K562 (cell line): ENCODE measurements around the gene EML2. TPM values are rescaled to one million over a fixed set of nuclear protein-coding genes. Genes with fewer than 3 reads are reported as not detected.

Source experiments
- CREB3L1 ChIP-seq: fragments of 450-650 bp; IDR thresholded peaks from 2 replicates; pipeline ENCODE4 v1.6.1; 2014; ENCODE audit warnings: low read depth, mild to moderate bottlenecking, moderate library complexity, borderline replicate concordance
- CTCF ChIP-seq, 3 experiments: IDR thresholded peaks in 2 of 3; conservative IDR thresholded peaks in 1 of 3; 2 replicates each; pipeline ENCODE4 v1.5.1; 2011 to 2012; ENCODE audit warnings: low read length in 3 of 3, mild to moderate bottlenecking in 3 of 3, control low read depth in 2 of 3, improper control_type of control experiment in 1 of 3, inconsistent platforms in 1 of 3, low read depth in 1 of 3, mixed read lengths in 1 of 3, moderate library complexity in 1 of 3; ENCODE audit not compliant: insufficient read depth in 2 of 3
- FUS ChIP-seq: fragments of 200-400 bp; formaldehyde crosslinking; optimal IDR thresholded peaks from 2 replicates; pipeline ENCODE3; 2017; ENCODE audit warnings: low read depth, low read length
- GABPB1 ChIP-seq: sonication (generic); formaldehyde crosslinking; IDR thresholded peaks from 2 replicates; pipeline ENCODE4 v1.8.0; 2022; ENCODE audit warnings: mild to moderate bottlenecking, missing genetic modification reagents
- NR2C2 ChIP-seq, 2 experiments: fragments of 200-800 bp in 1 of 2; sonication (Bioruptor generic) in 1 of 2; sonication (generic) in 1 of 2; formaldehyde crosslinking in 1 of 2; IDR thresholded peaks; 2 replicates each; pipeline versions ENCODE4 v1.6.1 to v1.8.0; 2016 to 2022; ENCODE audit warnings: mild to moderate bottlenecking in 1 of 2, missing compliant biosample characterization in 1 of 2, missing genetic modification characterization in 1 of 2, missing genetic modification reagents in 1 of 2
- RBFOX2 ChIP-seq: fragments of 200-400 bp; formaldehyde crosslinking; IDR thresholded peaks from 2 replicates; pipeline ENCODE4 v1.6.1; 2017; ENCODE audit warnings: low read depth, mild to moderate bottlenecking, low read length, moderate library complexity
- RCOR1 ChIP-seq, 2 experiments: IDR thresholded peaks; 2 replicates each; pipeline ENCODE4 v1.6.1; 2012; ENCODE audit warnings: low read depth in 2 of 2, low read length in 2 of 2, borderline replicate concordance in 1 of 2, improper control_type of control experiment in 1 of 2
- REST ChIP-seq, 2 experiments: fragments of 450-650 bp; formaldehyde crosslinking in 1 of 2; IDR thresholded peaks; 2 replicates each; pipeline versions ENCODE4 v1.4.0 to v1.6.1; 2014 to 2020; ENCODE audit warnings: mild to moderate bottlenecking in 2 of 2, borderline replicate concordance in 1 of 2, low read depth in 1 of 2
- SMAD4 ChIP-seq: fragments of 250-450 bp; sonication (Bioruptor Pico); conservative IDR thresholded peaks from 2 replicates; pipeline ENCODE4 v1.8.0; 2021; ENCODE audit warnings: inconsistent platforms, mild to moderate bottlenecking, moderate library complexity
- TCF7 ChIP-seq: sonication (generic); IDR thresholded peaks from 2 replicates; pipeline ENCODE4 v1.6.1; 2016; ENCODE audit warnings: antibody characterized with exemption, borderline replicate concordance
- VEZF1 ChIP-seq: fragments of 200-800 bp; sonication (Bioruptor generic); IDR thresholded peaks from 2 replicates; pipeline ENCODE4 v1.6.1; 2017; ENCODE audit warnings: missing genetic modification characterization, missing compliant biosample characterization
- ZBTB7A ChIP-seq: IDR thresholded peaks from 2 replicates; pipeline ENCODE4 v1.6.1; 2011; ENCODE audit warnings: low read depth, mild to moderate bottlenecking, low read length, moderate library complexity, borderline replicate concordance; ENCODE audit not compliant: control insufficient read depth
- polyA plus RNA-seq, 8 experiments: library from polyadenylated mRNA; depleted of rRNA in 4 of 8; stranded (reverse) in 5 of 8; unstranded in 3 of 8; fragments of >200 nt; fragmentation: Nextera tagmentation in 2 of 8; fragmentation: Illumina TruSeq in 1 of 8; extraction: Ambion mirVana in 2 of 8; extraction: Trizol in 1 of 8; gene quantifications; 2 replicates each; pipeline versions ENCODE4 v1.2.1 to v1.2.3, GENCODE V29; 2011 to 2014; ENCODE audit warnings: inconsistent platforms in 1 of 8, missing spikeins in 1 of 8
- total RNA-seq, 7 experiments: library from RNA; depleted of rRNA in 6 of 7; stranded (reverse); fragments of >200 nt in 6 of 7; fragmentation: Illumina TruSeq in 2 of 7; extraction: Trizol in 2 of 7; gene quantifications; 2 replicates each; pipeline versions ENCODE4 v1.2.1 to v1.2.3, GENCODE V29; 2011 to 2021; ENCODE audit warnings: low replicate concordance in 1 of 7

EML2 gene
- total and polyA plus RNA-seq, 9 of the 15 experiments (the other 6 are each of a cell fraction or from before 2014, with no cell fraction given) = 2.6 to 69.6 (median 24.8) TPM

- TF ChIP-seq REST (IDR thresholded peaks at IDR 0.05; ENCODE audit: borderline replicate concordance) = peak; percentile 70
- no peak for TF ChIP-seq REST (CRISPR knock-in tag; IDR thresholded peaks at IDR 0.05; ENCODE audit: low read depth)
- peak; percentile 66 for TF ChIP-seq RBFOX2
- peak in 1 of 2 experiments; percentile 50; a peak in 1 of 4 replicates for TF ChIP-seq RCOR1 (IDR thresholded peaks at IDR 0.05; ENCODE audit: borderline replicate concordance in 1 of 2, low read depth in 2 of 2, low read length in 2 of 2)
- TF ChIP-seq CTCF (IDR thresholded peaks at IDR 0.05 in 2 of 3, conservative IDR thresholded peaks at IDR 0.05 in 1 of 3; ENCODE audit: insufficient read depth in 2 of 3, low read depth in 1 of 3, low read length in 3 of 3) = peak; percentile 90 to 95 (median 93)
- TF ChIP-seq ZBTB7A = peak; percentile 16; the same call in 1 of the 2 replicates
- no peak for TF ChIP-seq FUS
- 0 out of 2 replicates have a peak, but pooled peaks have one; percentile 19 for TF ChIP-seq CREB3L1
- peak; percentile 71 for TF ChIP-seq SMAD4
- no peak for TF ChIP-seq NR2C2 (CRISPR knock-in tag; IDR thresholded peaks at IDR 0.05)
- TF ChIP-seq NR2C2 (tag; IDR thresholded peaks at IDR 0.05) = no peak
- peak; percentile 57; the same call in 1 of the 2 replicates for TF ChIP-seq VEZF1
- peak; percentile 46; the same call in 1 of the 2 replicates for TF ChIP-seq GABPB1
- no peak for TF ChIP-seq TCF7
Observed at GRCh38 chr19:45681391-45682015, 42.3 kb upstream of the EML2 start (continued).
